Dendritic cell treated with granulocyte-macrophage colony-stimulating factor and Interleukin-4, amounts not matched to agents 40 ng/mL and 50 ng/mL, for 4 days (primary cell): ENCODE data around the gene SLC25A33.
A peak's percentile ranks its signal among the peaks of the same experiment; 100 is the strongest.

Experiments
- H3K27ac Mint-ChIP-seq: one replicate; pipeline ENCODE4 v1.8.0; 2022; ENCODE audit warnings: mild to moderate bottlenecking, mixed read lengths
- H3K27me3 Mint-ChIP-seq: one replicate; pipeline ENCODE4 v1.8.0; 2022; ENCODE audit warnings: mild to moderate bottlenecking, mixed read lengths
- H3K36me3 Mint-ChIP-seq: one replicate; pipeline ENCODE4 v1.8.0; 2022; ENCODE audit warnings: low read depth, mixed read lengths
- H3K4me1 Mint-ChIP-seq: one replicate; pipeline ENCODE4 v1.8.0; 2022; ENCODE audit warnings: low read depth, mixed read lengths
- H3K4me3 Mint-ChIP-seq: one replicate; pipeline ENCODE4 v1.8.0; 2022; ENCODE audit warnings: mild to moderate bottlenecking, moderate library complexity, mixed read lengths
- H3K9me3 Mint-ChIP-seq: one replicate; pipeline ENCODE4 v1.8.0; 2022; ENCODE audit warnings: mixed read lengths
- intact Hi-C: fragments of 100-400 bp; cut with micrococcal nuclease; formaldehyde crosslinking; loops from one replicate; pipeline ENCODE4 v1.15.0; 2022

The SLC25A33 gene

GRCh38 chr1:9520411-9520810 is 18.9 kb upstream of the SLC25A33 start:
- intact Hi-C loops = no loop called here
- H3K4me3 Mint-ChIP-seq = no peak overlapping the region
- no peak overlapping the region for H3K27ac Mint-ChIP-seq
- no peaks in the 10 kb centered on the region for H3K27me3 Mint-ChIP-seq
- no peaks in the 10 kb centered on the region for H3K36me3 Mint-ChIP-seq
- peaks cover 15% of the 10 kb centered on the region for H3K4me1 Mint-ChIP-seq
- no peaks in the 10 kb centered on the region for H3K9me3 Mint-ChIP-seq

- no peaks in the 10 kb centered on the region for H3K9me3 Mint-ChIP-seq
- H3K36me3 Mint-ChIP-seq = no peaks in the 10 kb centered on the region
- H3K27me3 Mint-ChIP-seq = no peaks in the 10 kb centered on the region
- H3K4me3 Mint-ChIP-seq = no peak overlapping the region
- H3K27ac Mint-ChIP-seq = no peak overlapping the region
- intact Hi-C loops = no loop called here
- peaks cover 49% of the 10 kb centered on the region for H3K4me1 Mint-ChIP-seq
Observed at GRCh38 chr1:9529190-9529589, 10.1 kb upstream of the SLC25A33 start.

GRCh38 chr1:9530320-9530719 is 8.9 kb upstream of the SLC25A33 start:
- intact Hi-C loops = no loop called here
- no peak overlapping the region for H3K4me3 Mint-ChIP-seq
- no peaks in the 10 kb centered on the region for H3K9me3 Mint-ChIP-seq
- no peaks in the 10 kb centered on the region for H3K27me3 Mint-ChIP-seq
- H3K4me1 Mint-ChIP-seq = peaks cover 42% of the 10 kb centered on the region
- no peaks in the 10 kb centered on the region for H3K36me3 Mint-ChIP-seq
- H3K27ac Mint-ChIP-seq = no peak overlapping the region

GRCh38 chr1:9534953-9535352 is 4.3 kb upstream of the SLC25A33 start:
- no peaks in the 10 kb centered on the region for H3K9me3 Mint-ChIP-seq
- no peak overlapping the region for H3K4me3 Mint-ChIP-seq
- no peaks in the 10 kb centered on the region for H3K36me3 Mint-ChIP-seq
- no peak overlapping the region for H3K27ac Mint-ChIP-seq
- intact Hi-C loops = no loop called here
- H3K4me1 Mint-ChIP-seq = peaks cover 10% of the 10 kb centered on the region
- no peaks in the 10 kb centered on the region for H3K27me3 Mint-ChIP-seq

- no peaks in the 10 kb centered on the region for H3K9me3 Mint-ChIP-seq
- H3K4me1 Mint-ChIP-seq = peaks cover 20% of the 10 kb centered on the region
- intact Hi-C loops = no loop called here
- H3K27me3 Mint-ChIP-seq = no peaks in the 10 kb centered on the region
- no peaks in the 10 kb centered on the region for H3K36me3 Mint-ChIP-seq
- no peak overlapping the region for H3K27ac Mint-ChIP-seq
- no peak overlapping the region for H3K4me3 Mint-ChIP-seq
Observed at GRCh38 chr1:9536301-9536700, 3.0 kb upstream of the SLC25A33 start.

GRCh38 chr1:9537863-9538668 is 1.2 kb upstream of the SLC25A33 start:
- intact Hi-C loops = no loop called here
- no peak overlapping the region for H3K4me3 Mint-ChIP-seq
- H3K4me1 Mint-ChIP-seq = peaks cover 27% of the 10 kb centered on the region

GRCh38 chr1:9538669-9539164 is 548 bp upstream of the SLC25A33 start:
- H3K27me3 Mint-ChIP-seq = no peaks in the 10 kb centered on the region
- intact Hi-C loops = no loop called here
- no peaks in the 10 kb centered on the region for H3K9me3 Mint-ChIP-seq
- H3K4me3 Mint-ChIP-seq = no peak overlapping the region
- H3K4me1 Mint-ChIP-seq = peaks cover 27% of the 10 kb centered on the region
- H3K36me3 Mint-ChIP-seq = no peaks in the 10 kb centered on the region
- H3K27ac Mint-ChIP-seq = peak overlapping the region; percentile 85

More at GRCh38 chr1:9537863-9538668, 1.2 kb upstream of the SLC25A33 start:
- H3K36me3 Mint-ChIP-seq = no peaks in the 10 kb centered on the region
- no peaks in the 10 kb centered on the region for H3K9me3 Mint-ChIP-seq
- H3K27me3 Mint-ChIP-seq = no peaks in the 10 kb centered on the region
- peak overlapping the region; percentile 85 for H3K27ac Mint-ChIP-seq

GRCh38 chr1:9539829-9540550 is 725 bp downstream of the SLC25A33 start:
- peaks cover 27% of the 10 kb centered on the region for H3K4me1 Mint-ChIP-seq
- H3K36me3 Mint-ChIP-seq = no peaks in the 10 kb centered on the region
- H3K9me3 Mint-ChIP-seq = no peaks in the 10 kb centered on the region
- H3K4me3 Mint-ChIP-seq = peak overlapping the region; percentile 92
- H3K27me3 Mint-ChIP-seq = no peaks in the 10 kb centered on the region
- H3K27ac Mint-ChIP-seq = peak overlapping the region; percentile 85
- intact Hi-C loops = no loop called here

- H3K36me3 Mint-ChIP-seq = no peaks in the 10 kb centered on the region
- H3K27ac Mint-ChIP-seq = no peak overlapping the region
- H3K27me3 Mint-ChIP-seq = no peaks in the 10 kb centered on the region
- no peaks in the 10 kb centered on the region for H3K9me3 Mint-ChIP-seq
- intact Hi-C loops = no loop called here
- H3K4me3 Mint-ChIP-seq = no peak overlapping the region
- peaks cover 35% of the 10 kb centered on the region for H3K4me1 Mint-ChIP-seq
Observed at GRCh38 chr1:9542430-9542829, 3.2 kb downstream of the SLC25A33 start.

- no peaks in the 10 kb centered on the region for H3K9me3 Mint-ChIP-seq
- no peaks in the 10 kb centered on the region for H3K27me3 Mint-ChIP-seq
- peaks cover 7% of the 10 kb centered on the region for H3K36me3 Mint-ChIP-seq
- H3K27ac Mint-ChIP-seq = no peak overlapping the region
- intact Hi-C loops = no loop called here
- H3K4me1 Mint-ChIP-seq = peaks cover 38% of the 10 kb centered on the region
- no peak overlapping the region for H3K4me3 Mint-ChIP-seq
Observed at GRCh38 chr1:9544926-9545325, 5.7 kb downstream of the SLC25A33 start.

- H3K27me3 Mint-ChIP-seq = no peaks in the 10 kb centered on the region
- intact Hi-C loops = no loop called here
- H3K4me3 Mint-ChIP-seq = no peak overlapping the region
- peaks cover 21% of the 10 kb centered on the region for H3K4me1 Mint-ChIP-seq
- no peaks in the 10 kb centered on the region for H3K9me3 Mint-ChIP-seq
- no peak overlapping the region for H3K27ac Mint-ChIP-seq
- peaks cover 33% of the 10 kb centered on the region for H3K36me3 Mint-ChIP-seq
Observed at GRCh38 chr1:9549955-9550546, 10.8 kb downstream of the SLC25A33 start.

- intact Hi-C loops = no loop called here
- peaks cover 52% of the 10 kb centered on the region for H3K36me3 Mint-ChIP-seq
- H3K27me3 Mint-ChIP-seq = no peaks in the 10 kb centered on the region
- no peak overlapping the region for H3K4me3 Mint-ChIP-seq
- H3K27ac Mint-ChIP-seq = no peak overlapping the region
- H3K9me3 Mint-ChIP-seq = no peaks in the 10 kb centered on the region
- H3K4me1 Mint-ChIP-seq = peaks cover 18% of the 10 kb centered on the region
Observed at GRCh38 chr1:9551984-9552383, 12.7 kb downstream of the SLC25A33 start.

- Mint-ChIP-seq H3K9me3 (no peaks in the 10 kb centered on the region), H3K4me3 (no peak overlapping the region), H3K4me1 (peaks cover 7% of the 10 kb centered on the region), H3K27ac (no peak overlapping the region), H3K36me3 (peaks cover 69% of the 10 kb centered on the region), H3K27me3 (no peaks in the 10 kb centered on the region)
- intact Hi-C loops = no loop called here
Observed at GRCh38 chr1:9553736-9554144, 14.5 kb downstream of the SLC25A33 start.

GRCh38 chr1:9555942-9556341 is 16.7 kb downstream of the SLC25A33 start:
- Mint-ChIP-seq H3K9me3 (no peaks in the 10 kb centered on the region), H3K27ac (no peak overlapping the region)

More at GRCh38 chr1:9555942-9556341, 16.7 kb downstream of the SLC25A33 start:
- intact Hi-C loops = no loop called here
- no peak overlapping the region for H3K4me3 Mint-ChIP-seq
- H3K27me3 Mint-ChIP-seq = no peaks in the 10 kb centered on the region
- H3K4me1 Mint-ChIP-seq = no peaks in the 10 kb centered on the region
- peaks cover 67% of the 10 kb centered on the region for H3K36me3 Mint-ChIP-seq
